ENCODE measurements around the gene FRMD1.

Gene FRMD1

DNA sequence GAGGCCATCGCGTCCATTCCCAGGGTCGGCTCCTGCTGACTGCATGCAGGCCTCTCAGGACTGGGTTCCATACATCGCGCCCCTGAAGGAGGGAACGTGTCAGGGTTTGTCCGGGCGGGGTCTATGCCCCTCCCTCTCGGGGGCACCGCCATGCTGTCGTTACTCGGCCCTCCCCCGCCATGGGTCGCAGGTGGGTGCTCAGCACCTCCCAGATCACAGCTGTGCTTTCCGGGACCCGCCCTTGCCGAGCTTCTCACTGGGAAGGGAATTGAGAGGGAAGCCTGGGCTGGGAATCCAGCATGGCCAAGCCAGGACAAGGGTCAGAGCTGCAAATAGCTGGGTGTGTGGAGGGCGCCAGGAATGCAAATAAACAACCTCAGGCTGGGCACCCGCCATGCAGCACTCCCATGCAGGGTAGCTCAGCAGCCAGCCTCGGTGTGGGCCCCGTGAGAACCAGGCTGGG, at the start of gene FRMD1:
FRMD1 (minus strand) TSS at position 270 of the 463 bp plus-strand sequence; CDS start at position 152, 118 bp downstream.
- DNase-seq (ENCODE audit: low spot score): peak; percentile 64

GRCh38 chr6:168128006-168128630, 49.1 kb upstream of the FRMD1 start:
- peak; percentile 2 for DNase-seq (ENCODE audit: low spot score)

DNA sequence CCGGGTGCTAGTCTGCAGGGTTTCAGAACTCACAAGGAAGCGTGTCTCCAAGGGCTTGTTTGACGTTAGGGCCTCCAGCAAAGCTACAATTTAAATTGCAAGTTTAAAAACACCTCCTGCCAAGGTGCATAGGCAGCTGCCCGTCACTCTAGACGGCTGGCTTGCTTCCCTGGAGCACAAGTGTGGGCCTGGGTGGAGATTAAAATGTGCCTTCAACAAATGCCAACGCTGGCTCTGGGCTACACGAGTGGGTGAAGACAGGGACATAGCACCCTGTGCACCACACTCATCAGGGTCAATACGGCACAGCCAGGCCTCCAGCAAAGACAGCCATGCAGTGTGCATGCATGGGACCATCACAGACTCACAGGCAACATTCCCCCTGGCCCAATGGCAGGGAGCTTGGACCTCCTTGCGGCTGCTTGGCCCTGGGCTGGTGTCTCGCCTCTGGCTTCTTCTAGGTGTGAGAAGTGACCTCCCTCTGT, 48.4 kb upstream of the FRMD1 start:
- peak; percentile 6 for DNase-seq (ENCODE audit: low spot score)

DNA sequence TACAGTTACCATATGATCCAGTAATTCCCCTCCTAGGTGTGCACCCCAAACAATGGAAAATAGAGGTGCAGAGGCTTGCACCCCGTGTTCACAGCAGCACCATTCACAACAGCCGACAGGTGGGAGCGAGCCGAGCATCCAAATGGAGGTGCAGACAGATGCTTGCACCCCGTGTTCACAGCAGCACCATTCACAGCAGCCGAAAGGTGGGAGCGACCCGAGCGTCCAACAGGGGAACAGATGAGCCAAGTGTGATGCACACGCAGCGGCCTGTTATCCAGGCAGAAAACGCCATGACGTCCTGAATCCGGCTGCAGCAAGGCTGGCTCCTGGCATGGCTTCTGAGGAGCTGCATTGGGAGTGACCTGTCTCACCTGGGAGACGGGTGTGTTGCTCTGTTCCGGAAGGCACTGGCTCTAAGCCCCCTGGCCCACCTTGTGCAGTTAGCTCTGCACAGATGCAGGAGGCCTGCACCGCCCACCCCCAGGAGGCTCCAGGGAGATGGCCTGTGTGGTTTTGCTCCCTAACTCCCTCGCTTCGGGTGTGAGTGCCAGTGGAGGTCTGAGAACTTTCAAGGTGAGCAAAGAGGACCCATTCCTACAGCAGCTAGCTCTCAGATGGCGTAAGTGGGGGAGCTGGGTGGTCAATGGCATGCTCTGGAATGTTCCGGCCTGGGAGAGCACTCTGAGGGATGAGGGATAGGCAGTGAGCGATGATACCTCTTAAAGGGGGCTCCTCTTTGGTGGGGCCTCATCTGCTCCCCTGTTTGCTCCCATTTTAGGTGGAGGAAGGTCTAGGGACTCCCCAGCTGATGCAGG, 47.8 kb upstream of the FRMD1 start:
- peak; percentile 2 for DNase-seq (ENCODE audit: low spot score)

- DNase-seq (ENCODE audit: low spot score): peak; percentile 4
Measured at GRCh38 chr6:168125429-168126001, 46.5 kb upstream of the FRMD1 start.

GRCh38 chr6:168124921-168125320, 45.9 kb upstream of the FRMD1 start:
- DNase-seq (ENCODE audit: low spot score): peak; percentile 12

DNA sequence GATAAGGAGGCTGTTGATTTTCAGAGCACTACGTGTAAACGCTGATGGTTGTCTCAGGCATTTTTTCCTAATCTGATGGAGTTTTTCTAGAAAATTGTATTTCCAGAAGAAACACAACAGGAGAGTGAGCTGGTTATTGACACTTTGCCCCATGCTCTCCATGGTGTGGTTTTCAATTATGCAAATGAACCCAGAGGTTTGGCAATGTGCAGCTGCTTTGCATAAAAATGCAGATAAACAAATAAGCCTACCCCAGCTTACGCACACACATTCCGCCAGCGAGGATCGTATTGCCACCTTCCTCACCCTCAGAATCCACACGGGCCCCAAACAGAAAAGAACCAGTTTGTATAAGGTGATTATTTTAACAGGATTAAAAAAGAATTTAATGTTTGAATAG, 45.1 kb upstream of the FRMD1 start:
- peak; percentile 0 for DNase-seq (ENCODE audit: low spot score)

- peak; percentile 5 for DNase-seq (ENCODE audit: low spot score)
Measured at GRCh38 chr6:168123165-168123911, 44.3 kb upstream of the FRMD1 start.

- DNase-seq (ENCODE audit: low spot score): peak; percentile 0
Measured at GRCh38 chr6:168122521-168122920, 43.5 kb upstream of the FRMD1 start.

DNA sequence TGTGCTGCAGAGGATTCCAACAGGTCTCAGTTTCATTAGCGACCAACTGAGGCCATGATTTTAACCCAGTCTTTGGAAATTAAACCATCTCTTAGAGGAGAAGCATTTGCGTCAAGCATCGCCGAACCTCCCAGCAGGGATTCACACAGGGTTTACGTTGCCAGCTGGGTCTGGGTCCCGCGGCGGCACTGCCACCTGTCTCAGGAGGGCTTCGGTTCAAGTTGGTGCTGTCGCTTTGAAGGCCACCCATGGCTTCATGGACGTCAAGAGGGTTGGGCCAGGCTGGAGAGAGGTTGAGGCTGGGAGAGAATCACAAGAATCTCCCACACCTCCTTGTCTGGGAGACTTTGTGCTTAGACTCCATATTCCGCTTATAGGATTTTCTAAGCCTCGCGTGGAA, 43.0 kb upstream of the FRMD1 start:
- DNase-seq (ENCODE audit: low spot score): peak; percentile 2

DNA sequence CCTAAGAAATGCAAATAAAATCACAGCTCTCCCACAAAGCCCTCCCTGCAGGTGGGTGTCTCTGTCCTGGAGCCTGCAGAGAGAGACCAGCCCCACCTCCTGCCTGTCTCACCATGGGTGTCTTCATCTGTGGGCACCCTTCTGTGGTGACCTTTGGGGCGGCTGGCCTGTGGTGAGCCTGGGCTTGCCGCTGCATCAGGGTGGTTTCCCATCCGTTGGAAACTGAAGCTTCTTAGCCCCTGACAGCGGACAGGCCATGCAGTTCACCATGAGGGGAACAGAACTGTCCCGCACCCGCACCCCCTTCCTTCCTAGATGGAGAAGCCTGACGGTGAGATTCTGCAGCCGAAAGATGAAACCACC, 42.3 kb upstream of the FRMD1 start:
- peak; percentile 1 for DNase-seq (ENCODE audit: low spot score)

DNA sequence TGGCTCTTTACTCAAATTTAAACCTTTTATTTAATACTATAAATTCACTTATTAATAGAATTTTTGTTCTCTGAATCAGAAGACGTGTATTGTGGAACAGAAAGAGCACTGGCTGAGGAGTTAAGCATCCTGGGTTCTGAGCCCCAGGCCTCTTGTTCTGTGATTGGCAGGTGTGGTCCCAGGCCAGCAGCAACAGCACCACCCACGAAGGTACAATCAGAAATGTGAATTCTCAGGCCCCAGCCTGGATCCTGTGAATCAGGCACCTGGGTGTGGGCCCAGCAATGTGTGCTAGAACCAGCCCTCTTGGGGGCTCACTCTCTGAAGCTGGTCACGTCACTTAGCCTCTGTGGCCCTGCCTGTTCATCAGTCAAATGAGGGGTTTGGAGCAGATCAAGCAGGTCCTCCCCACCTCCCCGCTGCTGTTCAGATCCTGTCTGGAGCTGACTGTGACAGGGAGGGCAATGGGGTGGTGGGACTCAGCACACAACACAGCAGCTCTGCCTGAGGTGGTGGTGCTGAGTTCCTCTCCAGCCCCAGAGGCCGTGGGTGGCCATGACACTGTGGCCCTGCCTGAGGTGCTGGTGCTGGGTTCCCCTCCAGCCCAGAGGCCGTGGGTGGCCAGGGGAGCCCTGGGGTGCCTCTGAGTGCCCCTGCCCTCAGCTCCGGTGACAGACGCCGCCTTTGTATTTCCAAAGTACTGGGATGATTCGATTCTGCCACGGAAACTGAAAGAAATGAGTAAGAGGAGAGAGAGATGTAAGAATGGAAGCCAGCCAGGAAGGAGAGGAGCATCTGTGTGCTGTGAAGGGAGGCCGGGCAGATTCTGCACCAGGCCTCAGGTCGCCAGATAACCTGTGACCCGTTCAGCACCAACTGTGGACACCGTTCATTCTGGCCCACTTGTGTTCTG, 41.6 kb upstream of the FRMD1 start:
- DNase-seq (ENCODE audit: low spot score): peak; percentile 9

- no peak for DNase-seq (ENCODE audit: low spot score)
Measured at GRCh38 chr6:168119539-168119938, 40.5 kb upstream of the FRMD1 start.

- no peak for DNase-seq (ENCODE audit: low spot score)
Measured at GRCh38 chr6:168118935-168119334, 39.9 kb upstream of the FRMD1 start.

GRCh38 chr6:168117942-168118341, 38.9 kb upstream of the FRMD1 start:
- DNase-seq (ENCODE audit: low spot score): no peak

- DNase-seq (ENCODE audit: low spot score): peak; percentile 63
Measured at GRCh38 chr6:168116975-168117899, 38.2 kb upstream of the FRMD1 start.

DNA sequence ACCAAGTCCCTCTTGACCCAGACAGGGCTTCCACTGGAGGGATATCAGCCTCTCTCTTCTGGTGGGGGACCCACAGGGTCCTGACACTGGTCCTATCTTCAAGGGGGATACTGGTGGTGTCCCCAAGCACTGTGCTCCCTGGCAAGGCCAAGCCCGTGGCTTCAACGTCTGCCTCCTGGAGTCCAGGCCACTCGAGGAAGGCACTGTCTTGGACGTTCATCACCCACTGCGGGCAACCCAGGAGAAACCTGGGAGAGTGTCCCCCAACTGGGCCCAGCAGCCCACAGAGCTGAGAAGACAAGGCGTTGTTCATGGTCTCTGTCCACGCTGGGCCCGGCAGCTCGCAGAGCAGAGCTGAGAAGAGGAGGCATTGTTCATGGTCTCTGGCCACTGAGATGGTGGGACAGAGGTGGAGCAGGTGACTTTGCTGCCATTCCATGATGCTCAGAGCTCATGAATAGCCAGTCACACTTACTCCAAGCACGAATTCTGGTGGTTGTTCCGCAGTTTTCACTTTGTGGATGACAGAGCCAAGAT, 37.5 kb upstream of the FRMD1 start:
- no peak for DNase-seq (ENCODE audit: low spot score)

- no peak for DNase-seq (ENCODE audit: low spot score)
Measured at GRCh38 chr6:168115748-168116437, 36.9 kb upstream of the FRMD1 start.

GRCh38 chr6:168113226-168113625, 34.2 kb upstream of the FRMD1 start:
- DNase-seq (ENCODE audit: low spot score): no peak
